GM10266 (cell line): ENCODE data around the gene TNFAIP8L2.

Source experiments
- DNase-seq: peaks from one replicate; pipeline ENCODE4 v3.0.0; 2012; ENCODE audit errors: extremely low spot score
- TF ChIP-seq, protein P1 (sequence below): IDR thresholded peaks from 2 replicates; pipeline ENCODE4 v1.5.1; 2012; ENCODE audit warnings: mild to moderate bottlenecking, low read depth; ENCODE audit not compliant: control insufficient read depth, insufficient read depth; ENCODE audit errors: missing control alignments

The TNFAIP8L2 gene

GRCh38 chr1:151137789-151138188 lies 18.7 kb upstream of the TNFAIP8L2 start:
- TF ChIP-seq, protein P1, sequence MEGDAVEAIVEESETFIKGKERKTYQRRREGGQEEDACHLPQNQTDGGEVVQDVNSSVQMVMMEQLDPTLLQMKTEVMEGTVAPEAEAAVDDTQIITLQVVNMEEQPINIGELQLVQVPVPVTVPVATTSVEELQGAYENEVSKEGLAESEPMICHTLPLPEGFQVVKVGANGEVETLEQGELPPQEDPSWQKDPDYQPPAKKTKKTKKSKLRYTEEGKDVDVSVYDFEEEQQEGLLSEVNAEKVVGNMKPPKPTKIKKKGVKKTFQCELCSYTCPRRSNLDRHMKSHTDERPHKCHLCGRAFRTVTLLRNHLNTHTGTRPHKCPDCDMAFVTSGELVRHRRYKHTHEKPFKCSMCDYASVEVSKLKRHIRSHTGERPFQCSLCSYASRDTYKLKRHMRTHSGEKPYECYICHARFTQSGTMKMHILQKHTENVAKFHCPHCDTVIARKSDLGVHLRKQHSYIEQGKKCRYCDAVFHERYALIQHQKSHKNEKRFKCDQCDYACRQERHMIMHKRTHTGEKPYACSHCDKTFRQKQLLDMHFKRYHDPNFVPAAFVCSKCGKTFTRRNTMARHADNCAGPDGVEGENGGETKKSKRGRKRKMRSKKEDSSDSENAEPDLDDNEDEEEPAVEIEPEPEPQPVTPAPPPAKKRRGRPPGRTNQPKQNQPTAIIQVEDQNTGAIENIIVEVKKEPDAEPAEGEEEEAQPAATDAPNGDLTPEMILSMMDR: no peak
- DNase-seq: no peak

DNA sequence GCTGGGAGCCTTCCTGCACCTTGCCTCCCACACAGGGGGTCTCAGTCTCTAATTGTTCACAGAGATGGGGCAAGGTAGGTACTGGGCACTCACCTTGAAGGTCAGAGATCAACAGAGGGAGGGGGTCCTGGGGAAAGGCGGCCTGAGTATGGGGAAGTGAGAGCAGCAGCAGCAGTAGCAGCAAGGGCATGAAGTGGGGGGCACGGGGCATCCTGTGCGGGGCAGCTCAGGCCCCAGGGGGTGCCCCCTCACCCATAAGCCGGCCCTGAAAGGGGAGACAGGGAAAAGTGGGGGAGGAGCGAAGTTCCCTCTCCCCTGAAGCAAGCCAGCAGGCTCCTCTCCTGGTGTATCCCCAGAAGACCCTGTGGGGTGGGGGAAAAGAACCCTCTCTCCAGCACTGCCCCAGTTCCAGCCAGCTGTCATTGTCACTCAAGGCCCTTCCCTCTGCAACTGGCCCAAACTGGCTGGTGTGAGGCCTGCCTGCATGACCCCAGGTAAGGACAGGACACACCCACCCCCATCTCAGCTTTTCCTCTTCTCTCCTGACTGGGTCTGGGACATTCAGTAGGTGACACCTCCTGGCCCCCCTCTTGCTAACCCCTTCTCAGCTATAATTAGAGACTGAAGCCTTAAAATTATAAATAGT lies 13.9 kb upstream of the TNFAIP8L2 start:
- TF ChIP-seq, protein P1: no peak
- peak; percentile 6 for DNase-seq

- TF ChIP-seq, protein P1: no peak
- peak; percentile 8 for DNase-seq
Observed at GRCh38 chr1:151143057-151143435, 13.4 kb upstream of the TNFAIP8L2 start.

GRCh38 chr1:151143986-151144385 lies 12.5 kb upstream of the TNFAIP8L2 start:
- TF ChIP-seq, protein P1: no peak
- DNase-seq: peak; percentile 7

- peak; percentile 6 for DNase-seq
- TF ChIP-seq, protein P1: no peak
Observed at GRCh38 chr1:151144474-151145303, 11.8 kb upstream of the TNFAIP8L2 start.

GRCh38 chr1:151145304-151146071 lies 11.0 kb upstream of the TNFAIP8L2 start:
- TF ChIP-seq, protein P1: no peak
- no peak for DNase-seq
